NCI-H2107 treated with DMSO at 0.1 percent for 48 hours (cell line): ENCODE data around the gene CACHD1.
A peak's percentile ranks its signal among the peaks of the same experiment; 100 is the strongest.

Experiments
- DNase-seq: peaks from one replicate; lab custom pipeline; 2025; ENCODE audit not compliant: unreplicated experiment; lab: John Stamatoyannopoulos, UW

CACHD1 gene

GRCh38 chr1:64545118-64545843 is 75.4 kb downstream of the CACHD1 start:
- DNase-seq = no peak

DNA sequence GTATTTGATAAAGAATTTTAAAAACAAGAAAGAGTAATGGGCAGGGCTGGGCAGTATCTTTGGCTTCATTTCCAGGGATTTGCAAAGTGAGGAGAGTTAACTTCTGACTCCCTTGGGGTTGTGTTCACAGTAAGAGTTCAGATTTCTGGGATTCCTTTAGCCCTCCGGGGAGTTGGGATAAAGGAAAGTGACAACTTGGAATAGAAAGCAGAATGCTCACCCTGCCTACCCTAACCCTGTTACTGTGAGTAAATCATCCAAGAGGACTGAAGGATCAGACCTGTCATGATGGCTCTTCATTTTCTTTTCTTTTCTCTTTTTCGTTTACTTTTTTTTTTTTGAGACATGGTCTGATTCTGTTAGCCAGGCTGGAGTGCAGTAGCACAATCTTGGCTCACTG is 76.1 kb downstream of the CACHD1 start:
- no peak for DNase-seq

GRCh38 chr1:64549464-64550239 is 79.7 kb downstream of the CACHD1 start:
- no peak for DNase-seq

DNA sequence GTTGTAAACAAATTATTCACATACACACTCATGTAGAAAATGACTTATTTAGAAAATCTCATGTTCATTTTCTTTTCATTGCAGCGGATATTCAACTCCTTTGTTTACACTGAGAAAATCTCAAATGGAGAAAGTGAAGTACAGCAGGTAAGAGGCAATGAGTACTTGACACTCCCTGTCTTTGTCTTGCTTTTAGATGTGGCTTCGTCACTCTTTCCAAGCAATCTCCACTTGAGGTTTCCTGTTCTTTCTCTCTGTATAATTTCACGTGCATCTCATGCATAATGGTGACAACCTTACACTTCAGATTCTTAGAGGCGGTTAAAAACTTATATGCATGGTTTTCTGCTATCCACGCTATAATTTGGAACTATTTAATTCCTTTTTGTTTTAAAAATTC is 80.6 kb downstream of the CACHD1 start:
- DNase-seq = peak; percentile 96

DNA sequence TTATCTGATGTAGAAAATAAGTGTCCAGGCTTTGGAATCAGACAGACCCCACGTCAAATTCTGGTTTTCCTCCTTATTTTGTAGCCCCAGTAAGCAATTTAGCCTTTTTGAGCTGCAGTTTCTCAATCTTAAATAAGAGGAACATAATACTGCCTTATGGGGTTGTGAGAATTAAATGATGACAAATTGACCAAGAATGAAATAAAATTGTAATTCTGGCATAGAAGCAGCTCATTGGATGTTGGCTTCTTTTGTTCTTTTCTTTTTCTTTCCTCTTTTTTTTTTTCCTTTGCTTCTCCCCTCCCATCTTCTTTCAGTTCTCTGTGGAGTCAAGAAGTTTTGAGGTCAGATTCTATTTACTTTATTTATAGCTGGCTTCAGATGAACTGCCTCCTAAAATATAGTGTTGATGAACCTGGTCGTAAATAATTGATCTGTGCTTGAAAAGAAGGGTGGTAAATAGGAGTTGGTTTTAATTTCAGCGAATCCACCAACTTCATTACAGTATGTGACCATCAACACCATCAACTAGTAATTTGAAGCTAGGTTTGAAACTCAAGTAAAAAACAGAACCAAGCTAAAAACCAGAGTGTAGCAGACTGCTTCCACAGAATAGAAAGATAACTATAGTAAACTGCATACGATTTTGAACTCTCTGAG is 81.1 kb downstream of the CACHD1 start:
- no peak for DNase-seq

GRCh38 chr1:64553285-64553684 is 83.4 kb downstream of the CACHD1 start:
- DNase-seq = no peak

DNA sequence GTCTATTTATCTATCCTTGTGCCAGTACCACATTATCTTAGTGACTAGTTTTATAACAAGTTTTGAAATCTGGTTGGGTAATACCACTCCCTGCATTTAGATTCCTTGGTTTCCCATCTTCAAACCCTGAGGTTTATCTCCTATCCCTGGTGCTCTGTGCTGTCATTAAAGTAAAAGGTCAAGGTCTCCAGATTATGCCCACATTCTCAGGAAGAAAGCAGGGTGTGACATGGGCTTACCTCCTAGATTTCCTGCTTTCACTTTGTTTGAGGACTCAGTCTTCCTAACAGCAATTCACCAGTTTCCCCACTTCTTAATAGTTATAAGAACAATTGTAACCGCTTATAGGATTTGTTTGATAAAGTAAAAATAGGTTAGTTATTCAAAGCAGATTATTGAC is 86.0 kb downstream of the CACHD1 start:
- no peak for DNase-seq

DNA sequence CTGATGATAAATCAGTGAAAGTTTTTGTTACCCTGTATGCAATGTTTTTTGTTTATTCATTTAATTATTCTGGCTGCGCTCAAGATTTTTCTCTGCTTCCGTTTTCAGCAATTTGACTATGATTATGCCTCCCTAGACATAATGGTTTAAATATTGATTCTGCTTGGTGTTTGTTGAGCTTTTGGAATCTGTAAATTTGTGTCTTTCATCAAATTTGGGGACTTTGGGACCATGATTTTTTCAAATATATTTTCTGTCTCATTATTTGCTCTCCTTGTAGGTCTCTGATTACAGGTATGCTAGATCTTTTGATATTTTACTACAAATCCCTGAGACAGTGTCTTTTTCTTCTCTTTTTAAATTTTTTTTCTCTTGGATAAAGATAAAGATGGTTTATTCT is 92.1 kb downstream of the CACHD1 start:
- DNase-seq = no peak

- no peak for DNase-seq
These were observed 94.1 kb downstream of the CACHD1 start for GRCh38 chr1:64563958-64564565.

- DNase-seq = no peak
These were observed 95.0 kb downstream of the CACHD1 start for GRCh38 chr1:64564891-64565290.

DNA sequence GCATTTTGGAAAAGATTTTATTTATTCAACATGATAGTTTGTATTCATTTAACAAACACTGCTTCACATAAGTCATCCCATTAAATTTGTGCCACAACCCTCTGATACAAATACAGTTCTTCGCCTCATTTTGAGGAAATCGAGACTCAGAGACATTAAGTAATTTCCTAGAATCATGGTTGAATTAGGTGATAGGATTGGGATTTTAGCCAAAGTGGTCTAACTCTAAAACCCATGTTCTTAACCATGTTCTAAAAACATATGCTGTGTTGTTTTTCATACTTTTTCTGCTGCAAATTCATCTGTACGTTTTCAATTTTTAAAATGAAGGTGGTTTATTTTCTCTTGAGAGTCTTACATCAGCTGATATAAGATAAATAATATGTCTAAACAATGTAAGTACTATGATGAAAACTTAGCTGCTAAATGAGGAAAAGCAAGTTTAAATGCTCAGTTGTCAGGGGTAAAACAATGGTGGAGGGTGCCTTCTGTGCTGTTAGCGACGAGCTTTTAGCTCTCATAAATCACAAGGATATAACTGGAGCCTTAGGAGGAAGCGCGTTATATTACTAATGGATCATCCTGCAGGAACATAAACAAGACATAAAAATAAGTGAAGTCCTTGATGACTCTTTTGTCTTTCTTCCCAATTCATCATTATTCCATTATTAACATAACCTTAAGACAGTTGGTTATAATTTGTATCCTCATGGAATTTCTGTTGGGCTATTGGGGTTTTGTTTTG is 97.7 kb downstream of the CACHD1 start:
- no peak for DNase-seq

DNA sequence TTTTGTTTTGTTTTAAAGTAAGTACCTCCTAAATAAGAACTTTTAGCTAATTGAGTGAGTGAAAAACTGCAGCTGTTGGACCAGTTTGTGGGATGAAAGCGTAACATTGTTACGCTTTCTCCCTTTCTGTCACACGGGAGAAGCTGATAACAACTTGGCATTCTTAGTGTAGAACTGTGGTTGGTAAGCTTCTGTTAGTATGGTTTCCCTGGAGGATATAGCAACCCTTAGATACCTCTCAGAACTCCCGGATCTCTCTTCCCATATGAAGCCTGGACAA is 98.2 kb downstream of the CACHD1 start:
- no peak for DNase-seq

DNA sequence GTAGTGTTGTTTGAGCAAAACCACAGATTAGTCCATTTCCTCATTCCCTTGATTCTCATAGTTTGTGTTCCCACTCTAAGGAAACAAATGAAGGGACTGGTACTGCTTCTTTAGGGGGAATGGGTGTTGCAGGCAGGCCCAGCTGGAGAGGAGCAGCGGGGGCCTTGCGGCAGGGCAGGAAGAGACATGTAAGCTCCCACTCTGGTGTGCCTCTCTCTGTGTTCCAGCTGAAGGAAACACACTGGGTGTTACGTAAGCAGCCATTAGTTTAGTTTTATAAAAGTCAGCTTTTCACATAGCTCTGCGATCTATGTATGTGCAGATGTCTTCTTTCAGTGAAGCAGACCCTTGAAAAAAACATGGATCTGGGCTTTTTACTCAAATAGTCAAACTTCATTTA is 99.5 kb downstream of the CACHD1 start:
- no peak for DNase-seq

GRCh38 chr1:64570267-64570855 is 100.4 kb downstream of the CACHD1 start:
- DNase-seq = no peak

GRCh38 chr1:64572222-64572900 is 102.4 kb downstream of the CACHD1 start:
- peak; percentile 75 for DNase-seq

DNA sequence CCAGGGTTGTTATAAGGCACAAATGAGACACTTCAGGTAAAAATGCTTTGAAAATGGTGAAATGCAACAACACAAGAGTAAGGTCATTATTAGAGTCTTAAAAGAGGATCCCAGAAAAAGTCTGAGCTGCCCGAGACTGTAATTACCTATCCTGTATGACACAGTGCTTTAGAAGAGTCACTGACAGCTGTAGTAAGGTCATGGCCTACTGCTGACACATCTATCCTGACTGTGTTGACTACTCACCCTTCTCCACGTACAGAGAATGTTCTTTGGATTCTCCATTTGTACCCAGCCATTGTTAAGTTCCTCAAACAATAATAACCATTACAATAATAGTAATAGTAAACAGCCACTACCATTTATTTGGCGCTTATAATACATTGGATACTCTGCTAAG is 104.4 kb downstream of the CACHD1 start:
- no peak for DNase-seq

GRCh38 chr1:64575881-64576676 is 106.2 kb downstream of the CACHD1 start:
- DNase-seq = no peak

- DNase-seq = no peak
These were observed 108.5 kb downstream of the CACHD1 start for GRCh38 chr1:64578270-64578973.

DNA sequence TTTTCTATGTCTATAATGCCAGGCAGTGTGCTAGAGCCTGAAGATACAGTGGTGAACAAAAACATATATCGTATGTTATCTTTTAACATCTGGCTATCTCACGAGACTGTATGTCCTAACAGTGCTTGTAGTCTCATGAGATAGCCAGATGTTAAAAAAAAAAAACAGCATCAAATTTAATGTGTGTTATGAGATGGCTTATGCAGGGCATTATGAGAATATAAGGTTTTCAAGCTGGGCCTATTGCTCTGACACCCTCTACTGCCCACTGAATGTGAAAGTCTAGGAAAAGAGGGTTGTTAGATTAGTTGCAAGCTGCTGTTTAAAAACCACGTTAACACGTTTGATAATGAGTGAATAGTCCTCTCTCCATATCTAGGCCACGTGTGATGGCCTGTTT is 109.8 kb downstream of the CACHD1 start:
- DNase-seq = no peak
